ENCODE data around the gene COL26A1.
A peak's percentile ranks its signal among the peaks of the same experiment; 100 is the strongest.

Gene COL26A1

GRCh38 chr7:101537205-101537604, 174.5 kb downstream of the COL26A1 start:
- DNase-seq, result no peak

- DNase-seq, result no peak
Observed at GRCh38 chr7:101537935-101538595, 175.4 kb downstream of the COL26A1 start.

GRCh38 chr7:101538596-101539459, 176.2 kb downstream of the COL26A1 start:
- peak; percentile 57 for DNase-seq

- no peak for DNase-seq
Observed at GRCh38 chr7:101539784-101540183, 177.1 kb downstream of the COL26A1 start.

- peak; percentile 56 for DNase-seq
Observed at GRCh38 chr7:101542527-101543241, 180.0 kb downstream of the COL26A1 start.

- no peak for DNase-seq
Observed at GRCh38 chr7:101543242-101543766, 180.6 kb downstream of the COL26A1 start.

GRCh38 chr7:101543846-101544245, 181.2 kb downstream of the COL26A1 start:
- DNase-seq, result no peak

- DNase-seq, result no peak
Observed at GRCh38 chr7:101545441-101546190, 182.9 kb downstream of the COL26A1 start.

GRCh38 chr7:101546308-101546936, 183.7 kb downstream of the COL26A1 start:
- DNase-seq, result no peak

- no peak for DNase-seq
Observed at GRCh38 chr7:101547022-101547915, 184.6 kb downstream of the COL26A1 start.

- no peak for DNase-seq
Observed at GRCh38 chr7:101547916-101548661, 185.4 kb downstream of the COL26A1 start.

- no peak for DNase-seq
Observed at GRCh38 chr7:101549734-101550133, 187.1 kb downstream of the COL26A1 start.

GRCh38 chr7:101550641-101551541, 188.2 kb downstream of the COL26A1 start:
- no peak for DNase-seq

- no peak for DNase-seq
Observed at GRCh38 chr7:101553018-101553770, 190.5 kb downstream of the COL26A1 start.

GRCh38 chr7:101553771-101554445, 191.2 kb downstream of the COL26A1 start:
- DNase-seq, result no peak

- no peak for DNase-seq
Observed at GRCh38 chr7:101554584-101555268, 192.1 kb downstream of the COL26A1 start.

- no peak for DNase-seq
Observed at GRCh38 chr7:101555269-101555920, 192.7 kb downstream of the COL26A1 start.
